TTC549 (cell line): ENCODE data around the gene TMEM151B.

Experiments
- FAIRE-seq: peaks from 2 replicates; lab custom pipeline; 2012; peaks lifted over from hg19 to GRCh38; lab: Jason Lieb, UNC

Gene TMEM151B

GRCh38 chr6:44278774-44279697, 8.8 kb downstream of the TMEM151B start:
- no peak for FAIRE-seq

- FAIRE-seq: no peak
Observed at GRCh38 chr6:44284121-44284520, 13.9 kb downstream of the TMEM151B start.

- no peak for FAIRE-seq
Observed at GRCh38 chr6:44284867-44285266, 14.6 kb downstream of the TMEM151B start.

- no peak for FAIRE-seq
Observed at GRCh38 chr6:44285552-44286284, 15.5 kb downstream of the TMEM151B start.

- FAIRE-seq: no peak
Observed at GRCh38 chr6:44286285-44286565, 16.0 kb downstream of the TMEM151B start.

GRCh38 chr6:44286747-44287146, 16.5 kb downstream of the TMEM151B start:
- FAIRE-seq: no peak

GRCh38 chr6:44289726-44290260, 19.5 kb downstream of the TMEM151B start:
- FAIRE-seq: no peak

- no peak for FAIRE-seq
Observed at GRCh38 chr6:44291841-44292240, 21.6 kb downstream of the TMEM151B start.

- FAIRE-seq: no peak
Observed at GRCh38 chr6:44292661-44293365, 22.6 kb downstream of the TMEM151B start.

- no peak for FAIRE-seq
Observed at GRCh38 chr6:44294832-44295791, 24.9 kb downstream of the TMEM151B start.

GRCh38 chr6:44297063-44298038, 27.1 kb downstream of the TMEM151B start:
- FAIRE-seq: no peak

- FAIRE-seq: no peak
Observed at GRCh38 chr6:44298055-44298803, 28.0 kb downstream of the TMEM151B start.

- FAIRE-seq: no peak
Observed at GRCh38 chr6:44298864-44299263, 28.6 kb downstream of the TMEM151B start.

- no peak for FAIRE-seq
Observed at GRCh38 chr6:44300292-44300823, 30.1 kb downstream of the TMEM151B start.

GRCh38 chr6:44301106-44301505, 30.9 kb downstream of the TMEM151B start:
- no peak for FAIRE-seq

- FAIRE-seq: no peak
Observed at GRCh38 chr6:44301782-44302564, 31.7 kb downstream of the TMEM151B start.

- no peak for FAIRE-seq
Observed at GRCh38 chr6:44302856-44303255, 32.6 kb downstream of the TMEM151B start.

- no peak for FAIRE-seq
Observed at GRCh38 chr6:44303842-44304241, 33.6 kb downstream of the TMEM151B start.
